Measurements from ENCODE around the gene CD48.

The CD48 gene

DNA sequence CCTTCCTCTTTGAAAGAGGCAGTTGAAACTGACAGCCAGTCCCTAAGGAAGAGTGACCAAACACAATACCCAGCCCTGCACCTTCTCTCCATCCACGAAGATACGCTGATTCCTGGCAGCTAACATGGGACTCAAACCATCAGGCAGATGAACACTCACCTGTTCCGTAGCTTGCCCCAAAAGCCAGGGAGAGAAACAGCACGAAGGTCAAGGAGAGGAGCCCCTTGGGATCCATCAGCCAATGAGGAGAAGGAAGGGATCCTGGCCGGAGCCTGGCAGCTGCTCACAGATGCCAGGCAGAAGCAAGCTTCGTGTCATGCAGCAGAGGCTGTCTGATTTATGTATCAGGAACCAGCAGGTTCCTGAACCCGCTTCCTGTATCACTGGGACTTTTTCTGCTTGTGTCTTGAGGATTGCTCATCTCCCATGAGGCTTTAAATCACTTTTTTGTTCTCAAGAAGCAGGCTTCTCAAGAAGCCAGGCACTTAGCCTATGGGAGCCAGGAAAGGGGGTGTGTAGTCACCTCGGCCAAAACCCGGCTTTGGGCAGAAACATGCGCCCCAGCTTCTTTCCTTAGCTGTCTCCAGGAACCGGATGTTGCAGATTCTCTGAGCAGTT, 64.8 kb downstream of the CD48 start, which contains the start of gene SLAMF1:
SLAMF1 (minus strand) TSS at position 334 of the 618 bp plus-strand sequence; CDS start at position 235, 99 bp downstream.
- H3K27ac ChIP-seq: peak within 1 kb of the TSS; percentile 47
- H3K27me3 ChIP-seq: no peaks in the 10 kb centered on the region
- peaks cover 17 to 20% of the 10 kb centered on the region in 2 experiments for H3K4me1 ChIP-seq (ENCODE audit: control insufficient read depth in 1 of 2, insufficient read depth in 1 of 2, low read depth in 1 of 2, low read length in 1 of 2)
- no peaks in the 10 kb centered on the region for H3K36me3 ChIP-seq
- no peak for TF ChIP-seq CTCF (IDR thresholded peaks at IDR 0.05)
- peak within 1 kb of the TSS; percentile 25 to 37 for H3K4me3 ChIP-seq (ENCODE audit: low read depth in 1 of 2, low read length in 1 of 2)
- no peaks in the 10 kb centered on the region for H3K9me3 ChIP-seq

DNA sequence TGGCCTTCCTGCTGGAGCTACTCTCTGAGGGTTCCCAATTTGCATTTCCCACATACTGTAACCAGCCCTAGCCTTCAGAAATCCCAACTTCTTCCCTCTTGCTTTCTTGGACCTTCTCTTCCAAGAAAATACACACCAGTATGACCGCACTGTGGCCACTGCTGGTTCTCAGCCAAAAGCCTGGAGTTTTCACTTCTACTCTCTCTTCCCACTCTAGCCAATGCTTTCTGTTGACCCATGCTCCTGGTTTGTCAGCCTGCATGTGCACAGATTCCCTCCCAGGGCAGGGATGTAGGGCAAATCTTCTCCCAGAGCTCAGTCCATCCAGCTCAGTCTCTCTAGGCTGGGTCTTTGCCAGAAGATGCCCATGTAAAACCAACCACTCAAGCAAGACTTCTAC, 65.4 kb downstream of the CD48 start:
- Histone ChIP-seq H3K4me3 (ENCODE audit: low read depth in 1 of 2, low read length in 1 of 2) (no peak overlapping the region), H3K9me3 (no peaks in the 10 kb centered on the region), H3K36me3 (no peaks in the 10 kb centered on the region), H3K4me1 (ENCODE audit: control insufficient read depth in 1 of 2, insufficient read depth in 1 of 2, low read depth in 1 of 2, low read length in 1 of 2) (peaks cover 23 to 26% of the 10 kb centered on the region in 2 experiments), H3K27me3 (no peaks in the 10 kb centered on the region), H3K27ac (peak overlapping the region; percentile 47)
- TF ChIP-seq CTCF (IDR thresholded peaks at IDR 0.05): no peak

DNA sequence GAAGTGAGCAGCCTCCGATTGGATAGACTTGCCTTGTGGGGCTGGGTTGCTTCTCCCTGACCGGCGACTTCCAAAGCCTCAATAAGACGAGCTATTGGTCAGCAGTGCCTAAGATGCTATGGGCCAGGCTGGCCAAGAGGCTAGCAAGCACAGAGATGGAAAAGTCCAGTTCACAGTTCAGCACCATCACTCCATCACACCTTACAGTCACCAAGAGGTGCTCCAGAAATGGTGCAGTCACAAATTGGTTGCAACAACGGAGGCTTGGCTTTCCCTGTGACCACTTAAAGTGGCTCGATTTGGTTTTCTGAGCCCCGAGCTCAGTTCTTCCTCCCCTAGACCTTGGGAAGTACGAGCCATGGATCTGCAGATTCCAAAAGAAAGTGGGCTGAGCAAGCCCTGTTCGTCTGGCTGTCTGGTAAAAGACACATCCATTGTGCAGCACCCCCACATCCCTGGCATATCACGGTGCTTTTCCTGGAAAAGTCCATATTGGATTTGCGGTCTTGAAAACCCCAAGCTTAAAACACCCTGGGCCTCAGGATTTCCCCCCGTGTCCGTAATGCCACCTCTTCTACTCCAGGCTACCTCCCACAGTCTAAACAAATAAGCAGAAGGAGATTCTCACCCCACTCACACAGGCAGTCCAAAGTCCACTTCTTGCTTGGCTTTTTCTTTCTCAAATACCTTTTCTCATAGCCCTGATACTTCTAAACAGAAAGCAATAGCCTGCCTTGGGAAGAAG, 66.1 kb downstream of the CD48 start:
- no peaks in the 10 kb centered on the region for H3K27me3 ChIP-seq
- H3K4me1 ChIP-seq (ENCODE audit: control insufficient read depth in 1 of 2, insufficient read depth in 1 of 2, low read depth in 1 of 2, low read length in 1 of 2): peaks cover 25 to 29% of the 10 kb centered on the region in 2 experiments
- no peak overlapping the region for H3K27ac ChIP-seq

GRCh38 chr1:160644399-160644798, 67.2 kb downstream of the CD48 start:
- no peak overlapping the region for H3K27ac ChIP-seq
- no peak overlapping the region for H3K4me3 ChIP-seq (ENCODE audit: low read depth in 1 of 2, low read length in 1 of 2)
- H3K36me3 ChIP-seq: no peaks in the 10 kb centered on the region
- no peaks in the 10 kb centered on the region for H3K27me3 ChIP-seq
- no peaks in the 10 kb centered on the region for H3K9me3 ChIP-seq
- TF ChIP-seq CTCF (IDR thresholded peaks at IDR 0.05): no peak
- peaks cover 25 to 29% of the 10 kb centered on the region in 2 experiments for H3K4me1 ChIP-seq (ENCODE audit: control insufficient read depth in 1 of 2, insufficient read depth in 1 of 2, low read depth in 1 of 2, low read length in 1 of 2)

More for the DNA sequence above, 66.1 kb downstream of the CD48 start:
- Histone ChIP-seq H3K36me3 (no peaks in the 10 kb centered on the region), H3K9me3 (no peaks in the 10 kb centered on the region), H3K4me3 (ENCODE audit: low read depth in 1 of 2, low read length in 1 of 2) (no peak overlapping the region)
- TF ChIP-seq CTCF (IDR thresholded peaks at IDR 0.05): no peak

DNA sequence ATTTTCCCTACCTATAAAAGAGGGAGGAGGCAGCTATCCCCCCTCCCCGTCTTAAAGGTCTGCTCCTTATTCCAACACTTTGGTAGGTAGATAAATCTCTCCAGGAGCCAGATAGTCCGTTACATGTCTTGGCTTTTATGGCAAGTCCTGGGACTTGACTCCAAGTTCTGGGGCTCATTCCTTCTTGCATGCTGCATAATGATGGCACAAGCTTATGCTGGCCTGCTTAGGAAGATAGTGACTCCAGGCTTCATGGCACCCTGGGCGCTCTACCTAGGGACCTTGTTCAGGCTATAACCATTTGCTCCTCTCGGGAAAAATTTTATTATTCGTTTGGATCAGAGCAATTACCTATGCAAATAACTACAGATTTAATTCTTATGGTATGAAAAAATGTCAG, 68.5 kb downstream of the CD48 start:
- Histone ChIP-seq H3K9me3 (no peaks in the 10 kb centered on the region), H3K4me3 (ENCODE audit: low read depth in 1 of 2, low read length in 1 of 2) (no peak overlapping the region), H3K36me3 (no peaks in the 10 kb centered on the region), H3K27me3 (no peaks in the 10 kb centered on the region), H3K27ac (no peak overlapping the region), H3K4me1 (ENCODE audit: control insufficient read depth in 1 of 2, insufficient read depth in 1 of 2, low read depth in 1 of 2, low read length in 1 of 2) (peaks cover 25 to 29% of the 10 kb centered on the region in 2 experiments)
- TF ChIP-seq CTCF (IDR thresholded peaks at IDR 0.05): no peak
